Lung microvascular endothelial cell (primary cell): Measurements from ENCODE around the gene SLC35G6. TPM values are rescaled to one million over a fixed set of nuclear protein-coding genes. Genes with fewer than 3 reads are reported as not detected.

ENCODE experiments used
- DNase-seq, 2 donors: peaks; one replicate each; pipeline versions ENCODE4 v3.0.0 to v3.0.0-alpha.2; 2010; ENCODE audit warnings: low read depth in 2 of 2
- total RNA-seq: library from RNA; depleted of rRNA; stranded (reverse); fragments of >200 nt; gene quantifications from 2 replicates; pipeline ENCODE4 v1.2.1, GENCODE V29; 2014

The SLC35G6 gene
- total RNA-seq, 1 donor from 2014 or later, result not detected

GRCh38 chr17:7502171-7502847 lies 21.1 kb downstream of the SLC35G6 start:
- no peak for DNase-seq

GRCh38 chr17:7502987-7503386 lies 21.7 kb downstream of the SLC35G6 start:
- DNase-seq, result peak in 1 of 2 donors; percentile 41

GRCh38 chr17:7503521-7503920 lies 22.3 kb downstream of the SLC35G6 start:
- no peak for DNase-seq

GRCh38 chr17:7508145-7508544 lies 26.9 kb downstream of the SLC35G6 start:
- no peak for DNase-seq

- no peak for DNase-seq
Measured at GRCh38 chr17:7508846-7509245, 27.6 kb downstream of the SLC35G6 start.

- no peak for DNase-seq
Measured at GRCh38 chr17:7509937-7510336, 28.7 kb downstream of the SLC35G6 start.

DNA sequence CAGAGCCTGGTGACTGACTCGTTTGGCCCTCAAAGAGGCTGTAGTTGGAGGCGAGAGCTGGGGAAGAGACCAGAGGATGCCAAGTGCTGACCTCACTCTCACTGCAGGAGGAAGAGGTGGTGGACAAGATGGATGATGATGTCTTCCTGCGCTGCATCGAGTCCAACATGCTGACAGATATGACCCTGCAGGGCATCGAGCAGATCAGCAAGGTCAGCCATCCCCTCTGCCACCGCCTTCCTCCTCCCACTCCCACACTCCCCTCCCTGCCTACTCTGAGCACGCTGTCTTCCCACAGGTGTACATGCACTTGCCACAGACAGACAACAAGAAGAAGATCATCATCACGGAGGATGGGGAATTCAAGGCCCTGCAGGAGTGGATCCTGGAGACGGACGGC lies 29.9 kb downstream of the SLC35G6 start:
- peak in 1 of 2 donors; percentile 74 for DNase-seq

- no peak for DNase-seq
Measured at GRCh38 chr17:7512105-7512504, 30.9 kb downstream of the SLC35G6 start.

DNA sequence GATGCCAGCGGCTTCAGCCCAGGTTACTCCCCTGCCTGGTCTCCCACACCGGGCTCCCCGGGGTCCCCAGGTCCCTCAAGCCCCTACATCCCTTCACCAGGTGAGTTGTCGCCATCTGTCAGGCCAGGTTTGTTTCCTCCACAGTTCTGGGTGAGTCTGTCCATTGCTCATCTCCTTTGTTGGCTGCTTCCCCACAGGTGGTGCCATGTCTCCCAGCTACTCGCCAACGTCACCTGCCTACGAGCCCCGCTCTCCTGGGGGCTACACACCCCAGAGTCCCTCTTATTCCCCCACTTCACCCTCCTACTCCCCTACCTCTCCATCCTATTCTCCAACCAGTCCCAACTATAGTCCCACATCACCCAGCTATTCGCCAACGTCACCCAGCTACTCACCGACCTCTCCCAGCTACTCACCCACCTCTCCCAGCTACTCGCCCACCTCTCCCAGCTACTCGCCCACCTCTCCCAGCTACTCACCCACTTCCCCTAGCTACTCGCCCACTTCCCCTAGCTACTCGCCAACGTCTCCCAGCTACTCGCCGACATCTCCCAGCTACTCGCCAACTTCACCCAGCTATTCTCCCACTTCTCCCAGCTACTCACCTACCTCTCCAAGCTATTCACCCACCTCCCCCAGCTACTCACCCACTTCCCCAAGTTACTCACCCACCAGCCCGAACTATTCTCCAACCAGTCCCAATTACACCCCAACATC lies 31.7 kb downstream of the SLC35G6 start:
- DNase-seq, result no peak

GRCh38 chr17:7513850-7514419 lies 32.7 kb downstream of the SLC35G6 start:
- no peak for DNase-seq

DNA sequence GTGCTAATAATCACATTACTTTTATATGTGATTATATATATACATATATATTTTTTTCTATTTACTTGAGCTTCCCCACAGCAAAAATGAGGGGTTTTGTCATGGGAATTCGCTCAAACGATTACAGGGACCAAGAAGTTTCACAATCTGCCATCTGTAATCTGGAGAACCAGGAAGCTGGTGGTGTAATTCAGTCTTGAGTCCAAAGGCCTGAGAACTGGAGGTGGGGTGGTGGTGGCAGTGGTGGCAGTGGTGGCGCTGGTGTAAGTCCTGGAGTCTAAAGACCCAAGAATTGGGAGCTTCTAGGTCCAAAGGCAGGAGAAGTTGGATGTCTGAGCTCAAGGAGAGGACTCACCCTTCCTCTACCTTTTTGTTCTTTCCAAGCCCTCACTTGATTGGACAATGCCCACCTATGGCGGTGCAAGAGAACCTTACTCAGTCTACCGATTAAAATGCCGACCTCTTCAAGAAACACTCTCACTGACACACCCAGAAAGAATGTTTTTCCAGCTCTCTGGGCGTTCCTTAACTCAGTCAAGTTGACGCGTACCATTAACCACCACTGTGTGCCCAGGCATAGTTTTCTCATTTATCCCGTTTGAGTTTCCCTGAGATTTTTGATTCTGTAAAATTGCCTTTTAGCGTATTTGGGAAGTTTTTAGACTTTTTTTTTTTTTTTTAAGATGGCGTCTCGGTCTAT lies 34.8 kb downstream of the SLC35G6 start:
- no peak for DNase-seq

DNA sequence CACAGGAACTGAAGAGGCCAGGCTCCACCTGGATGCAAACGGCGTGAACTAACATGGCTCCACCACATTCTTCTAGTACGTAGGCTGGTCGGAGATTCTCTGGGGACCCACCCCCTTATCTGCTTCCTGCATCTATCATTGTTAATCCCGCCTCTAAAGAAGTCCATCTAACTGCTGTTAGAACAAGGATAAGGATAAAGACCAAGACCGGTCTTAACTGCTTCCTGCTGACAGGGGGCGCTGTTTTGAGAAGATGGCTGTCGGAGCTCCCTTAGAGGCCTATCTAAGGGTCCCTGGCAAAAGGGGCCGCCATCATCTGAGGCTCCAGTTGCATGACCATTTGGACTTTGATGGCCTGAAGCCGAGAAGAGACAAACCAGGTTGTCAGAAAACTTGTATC lies 41.8 kb downstream of the SLC35G6 start:
- DNase-seq, result peak; percentile 22 to 32

- no peak for DNase-seq
Measured at GRCh38 chr17:7528842-7529241, 47.6 kb downstream of the SLC35G6 start.

DNA sequence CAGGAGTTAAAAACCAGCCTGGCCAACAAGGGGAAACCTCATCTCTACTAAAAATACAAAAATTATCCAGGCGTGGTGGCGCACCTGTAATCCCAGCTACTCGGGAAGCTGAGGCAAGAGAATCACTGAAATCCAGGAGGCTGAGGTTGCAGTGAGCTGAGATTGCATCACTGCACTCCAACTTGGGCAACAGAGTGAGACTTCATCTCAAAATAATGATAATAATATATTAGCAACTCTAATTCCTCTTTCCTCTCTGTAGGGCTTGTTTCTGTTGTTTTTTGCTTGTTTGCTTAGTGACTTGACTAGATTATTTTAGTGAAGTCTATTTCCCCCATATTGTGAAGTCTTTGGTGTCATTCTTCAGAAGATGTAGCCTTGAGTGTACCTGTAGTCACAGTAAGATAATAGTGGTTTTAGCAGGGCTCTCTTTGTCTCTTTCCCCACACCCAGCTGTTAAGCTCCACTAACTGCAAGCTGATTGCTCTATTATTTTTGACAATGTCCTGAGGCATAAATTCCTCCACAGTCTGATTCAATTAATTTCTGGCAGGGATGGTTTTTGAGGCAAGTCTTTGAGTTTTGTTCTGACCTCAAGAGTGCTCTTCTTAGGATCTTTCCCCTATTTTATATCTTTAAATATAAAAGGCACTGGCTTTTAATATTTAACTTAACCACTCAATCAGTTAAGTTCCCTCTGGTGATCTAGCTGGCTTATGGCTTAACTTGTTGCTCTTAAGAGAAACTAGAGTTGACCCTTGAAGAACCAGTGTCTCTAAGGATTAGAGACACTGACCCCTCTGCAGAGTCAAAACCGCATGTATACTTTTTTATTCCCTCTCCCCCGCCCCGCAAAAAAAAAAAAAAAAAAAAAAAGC lies 49.0 kb downstream of the SLC35G6 start:
- DNase-seq, result no peak

Other genes with a start within 250 kb of the SLC35G6 start
- 25.1 and 31.9 TPM in 2 replicates for gene DVL2, start 246.9 kb upstream of the SLC35G6 start, total RNA-seq
- 30.9 and 38.5 TPM in 2 replicates for gene PHF23, start 242.0 kb upstream of the SLC35G6 start, total RNA-seq
- 124 and 130 TPM in 2 replicates for gene GABARAP, start 239.0 kb upstream of the SLC35G6 start, total RNA-seq
- gene CTDNEP1, start 229.7 kb upstream of the SLC35G6 start, total RNA-seq, result 22.4 and 25.2 TPM in 2 replicates
- gene ELP5, start 229.2 kb upstream of the SLC35G6 start, total RNA-seq, result 26.6 and 32.7 TPM in 2 replicates
- 0.99 and 7.0 TPM in 2 replicates for gene CLDN7, start 219.0 kb upstream of the SLC35G6 start, total RNA-seq
- gene SLC2A4, start 199.7 kb upstream of the SLC35G6 start, total RNA-seq, result 0.22 and 0.60 TPM in 2 replicates
- under 0.01 TPM in 2 replicates for gene YBX2, start 186.8 kb upstream of the SLC35G6 start, total RNA-seq
- 385 and 487 TPM in 2 replicates for gene EIF5A, start 173.8 kb upstream of the SLC35G6 start, total RNA-seq
- 22.9 and 33.5 TPM in 2 replicates for gene GPS2, start 166.1 kb upstream of the SLC35G6 start, total RNA-seq
- 7.4 and 13.1 TPM in 2 replicates for gene NEURL4, start 152.1 kb upstream of the SLC35G6 start, total RNA-seq
- gene ACAP1, start 144.9 kb upstream of the SLC35G6 start, total RNA-seq, result 0.40 and 0.44 TPM in 2 replicates
- 2.4 and 3.8 TPM in 2 replicates for gene KCTD11, start 129.3 kb upstream of the SLC35G6 start, total RNA-seq
- not detected in 2 replicates for gene TMEM95, start 126.3 kb upstream of the SLC35G6 start, total RNA-seq
- gene TNK1, start 100.4 kb upstream of the SLC35G6 start, total RNA-seq, result 1.5 and 1.8 TPM in 2 replicates
- gene PLSCR3, start 86.9 kb upstream of the SLC35G6 start, total RNA-seq, result 15.0 and 19.4 TPM in 2 replicates
- 141 and 232 TPM in 2 replicates for gene TMEM256, start 77.3 kb upstream of the SLC35G6 start, total RNA-seq
- 1.2 and 1.3 TPM in 2 replicates for gene NLGN2, start 73.6 kb upstream of the SLC35G6 start, total RNA-seq
- not detected in 2 replicates for gene SPEM1, start 61.1 kb upstream of the SLC35G6 start, total RNA-seq
- not detected in 2 replicates for gene SPEM2, start 55.8 kb upstream of the SLC35G6 start, total RNA-seq
- not detected in 2 replicates for gene SPEM3, start 52.6 kb upstream of the SLC35G6 start, total RNA-seq
- gene TMEM102, start 46.0 kb upstream of the SLC35G6 start, total RNA-seq, result 6.1 and 9.3 TPM in 2 replicates
- 0.20 and 0.22 TPM in 2 replicates for gene FGF11, start 41.9 kb upstream of the SLC35G6 start, total RNA-seq
- gene CHRNB1, start 36.4 kb upstream of the SLC35G6 start, total RNA-seq, result 8.1 and 9.2 TPM in 2 replicates
- gene ZBTB4, start 1.8 kb upstream of the SLC35G6 start, total RNA-seq, result 6.3 and 8.5 TPM in 2 replicates
- gene POLR2A, start 2.9 kb downstream of the SLC35G6 start, total RNA-seq, result 56.0 and 70.0 TPM in 2 replicates
- 4.4 and 4.8 TPM in 2 replicates for gene TNFSF12, start 67.6 kb downstream of the SLC35G6 start, total RNA-seq
- 0.20 and 0.65 TPM in 2 replicates for gene TNFSF13, start 77.3 kb downstream of the SLC35G6 start, total RNA-seq
- gene SENP3, start 80.5 kb downstream of the SLC35G6 start, total RNA-seq, result 52.3 and 81.5 TPM in 2 replicates
- 0.40 and 0.44 TPM in 2 replicates for gene CD68, start 98.2 kb downstream of the SLC35G6 start, total RNA-seq
- gene MPDU1, start 102.4 kb downstream of the SLC35G6 start, total RNA-seq, result 56.7 and 72.2 TPM in 2 replicates
- not detected in 2 replicates for gene SOX15, start 108.6 kb downstream of the SLC35G6 start, total RNA-seq
- 25.9 and 36.3 TPM in 2 replicates for gene FXR2, start 133.5 kb downstream of the SLC35G6 start, total RNA-seq
- 25.7 and 33.3 TPM in 2 replicates for gene SAT2, start 146.4 kb downstream of the SLC35G6 start, total RNA-seq
- 0.20 and 0.22 TPM in 2 replicates for gene SHBG, start 148.7 kb downstream of the SLC35G6 start, total RNA-seq
- gene ATP1B2, start 169.5 kb downstream of the SLC35G6 start, total RNA-seq, result not detected in 2 replicates
- 27.8 and 37.0 TPM in 2 replicates for gene TP53, start 206.0 kb downstream of the SLC35G6 start, total RNA-seq
- gene WRAP53, start 207.0 kb downstream of the SLC35G6 start, total RNA-seq, result 6.1 and 6.9 TPM in 2 replicates
- 0.20 and 0.22 TPM in 2 replicates for gene EFNB3, start 223.8 kb downstream of the SLC35G6 start, total RNA-seq
- under 0.01 and 0.20 TPM in 2 replicates for gene DNAH2, start 236.3 kb downstream of the SLC35G6 start, total RNA-seq